Endothelial cell of hepatic sinusoid (primary cell): ENCODE measurements around the gene BNIP3.

Experiments
- in situ Hi-C: cut with HindIII; loops from 2 replicates; pipeline ENCODE4 v1.10.0; 2017; ENCODE audit warnings: low sequenced_read_pairs

BNIP3 gene

GRCh38 chr10:131979336-131979735 is 2.4 kb downstream of the BNIP3 start:
- in situ Hi-C loops = no loop called here

GRCh38 chr10:131978851-131979250 is 2.9 kb downstream of the BNIP3 start:
- in situ Hi-C loops = no loop called here

GRCh38 chr10:131978366-131978765 is 3.4 kb downstream of the BNIP3 start:
- in situ Hi-C loops = no loop called here

- in situ Hi-C loops = no loop called here
These were observed 4.2 kb downstream of the BNIP3 start for GRCh38 chr10:131977323-131978096.

GRCh38 chr10:131975796-131976195 is 5.9 kb downstream of the BNIP3 start:
- in situ Hi-C loops = no loop called here

- in situ Hi-C loops = no loop called here
These were observed 6.7 kb downstream of the BNIP3 start for GRCh38 chr10:131975003-131975402.

GRCh38 chr10:131974034-131974817 is 7.5 kb downstream of the BNIP3 start:
- in situ Hi-C loops = no loop called here

GRCh38 chr10:131973160-131973951 is 8.4 kb downstream of the BNIP3 start:
- in situ Hi-C loops = no loop called here

- in situ Hi-C loops = no loop called here
These were observed 9.2 kb downstream of the BNIP3 start for GRCh38 chr10:131972474-131973071.

- in situ Hi-C loops = no loop called here
These were observed 10.1 kb downstream of the BNIP3 start for GRCh38 chr10:131971591-131971990.

- in situ Hi-C loops = no loop called here
These were observed 10.8 kb downstream of the BNIP3 start for GRCh38 chr10:131970946-131971345.

- in situ Hi-C loops = no loop called here
These were observed 12.8 kb downstream of the BNIP3 start for GRCh38 chr10:131968949-131969348.

GRCh38 chr10:131964298-131964697 is 17.4 kb downstream of the BNIP3 start:
- in situ Hi-C loops = no loop called here

- in situ Hi-C loops = no loop called here
These were observed 17.9 kb downstream of the BNIP3 start for GRCh38 chr10:131963811-131964210.

GRCh38 chr10:131963350-131963749 is 18.4 kb downstream of the BNIP3 start:
- in situ Hi-C loops = no loop called here

GRCh38 chr10:131961777-131962662 is 19.7 kb downstream of the BNIP3 start:
- in situ Hi-C loops = no loop called here

GRCh38 chr10:131961047-131961776 is 20.5 kb downstream of the BNIP3 start:
- in situ Hi-C loops = no loop called here

- in situ Hi-C loops = no loop called here
These were observed 21.1 kb downstream of the BNIP3 start for GRCh38 chr10:131960631-131961046.

GRCh38 chr10:131959841-131960240 is 21.9 kb downstream of the BNIP3 start:
- in situ Hi-C loops = no loop called here
